Measurements from ENCODE around the gene PTGER2. TPM values are rescaled to one million over a fixed set of nuclear protein-coding genes. Genes with fewer than 3 reads are reported as not detected.

PTGER2 gene
- total RNA-seq, 1 donor from 2014 or later: 1.6 TPM

DNA sequence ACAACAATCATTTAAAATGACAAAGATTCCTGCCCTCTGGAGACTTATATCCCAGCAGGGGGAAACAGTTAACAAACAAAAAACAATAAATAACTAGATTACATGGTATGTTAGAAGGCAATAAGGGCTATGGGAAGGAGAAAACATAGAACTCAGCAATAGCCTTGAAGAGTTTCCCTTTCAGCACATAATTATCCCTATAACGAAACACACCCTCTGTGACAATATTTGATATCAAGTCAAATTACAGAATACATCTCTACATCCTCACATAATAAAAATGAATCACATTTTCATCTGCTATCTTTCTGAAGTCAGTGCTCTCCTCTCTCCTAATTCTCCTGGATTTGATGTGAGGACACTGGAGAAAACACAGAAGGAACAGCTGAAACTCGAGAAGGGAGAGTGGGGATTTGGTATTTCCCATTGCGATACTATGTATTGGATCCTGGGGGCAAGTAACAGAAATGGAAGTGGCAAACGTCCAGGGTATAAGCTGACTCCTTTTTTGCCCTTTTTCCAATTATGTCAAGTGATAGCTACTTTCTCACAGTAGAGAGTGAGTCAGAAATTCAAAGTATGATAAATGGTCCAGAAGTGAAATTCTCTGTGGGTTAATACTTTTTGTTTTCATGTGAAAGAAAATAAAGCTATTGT lies 9.7 kb upstream of the PTGER2 start:
- no peaks in the 10 kb centered on the region for H3K36me3 ChIP-seq (ENCODE audit: control insufficient read depth in 3 of 3, insufficient read depth in 3 of 3, low read length in 3 of 3)
- H3K27me3 ChIP-seq (ENCODE audit: control insufficient read depth in 3 of 3, insufficient read depth in 3 of 3, low read length in 3 of 3): no peaks in the 10 kb centered on the region
- no peaks in the 10 kb centered on the region for H3K4me1 ChIP-seq (ENCODE audit: control insufficient read depth in 3 of 3, insufficient read depth in 3 of 3, low read length in 3 of 3)
- H3K4me3 ChIP-seq (ENCODE audit: low read length in 3 of 3): no peak overlapping the region
- H3K9ac ChIP-seq (ENCODE audit: low read depth in 1 of 3, low read length in 3 of 3): no peak overlapping the region
- no peaks in the 10 kb centered on the region for H3K9me3 ChIP-seq (ENCODE audit: control insufficient read depth in 3 of 3, low read length in 3 of 3)
- no peak overlapping the region for H3K27ac ChIP-seq (ENCODE audit: low read depth, low read length)

DNA sequence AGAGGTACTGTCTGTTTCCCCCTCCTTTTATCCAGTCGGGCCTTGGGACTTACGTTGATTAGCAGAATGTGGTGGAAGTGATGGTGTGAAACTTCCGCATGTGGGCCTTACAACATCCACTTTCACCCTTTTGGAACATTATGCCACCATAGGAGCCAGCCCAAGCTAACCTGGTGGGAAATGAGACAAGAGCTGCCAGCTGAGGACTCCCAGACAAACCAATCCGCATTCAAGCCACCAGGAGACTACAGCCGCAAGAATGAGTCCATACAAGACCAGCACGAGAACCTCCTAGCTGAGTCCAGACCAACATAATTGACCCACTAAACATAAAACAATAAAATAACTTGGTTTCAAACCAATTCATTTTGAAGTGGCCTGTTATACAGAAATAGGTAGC lies 9.1 kb upstream of the PTGER2 start:
- Histone ChIP-seq H3K9me3 (ENCODE audit: control insufficient read depth in 3 of 3, low read length in 3 of 3) (no peaks in the 10 kb centered on the region), H3K4me3 (ENCODE audit: low read length in 3 of 3) (no peak overlapping the region), H3K27ac (ENCODE audit: low read depth, low read length) (no peak overlapping the region)

DNA sequence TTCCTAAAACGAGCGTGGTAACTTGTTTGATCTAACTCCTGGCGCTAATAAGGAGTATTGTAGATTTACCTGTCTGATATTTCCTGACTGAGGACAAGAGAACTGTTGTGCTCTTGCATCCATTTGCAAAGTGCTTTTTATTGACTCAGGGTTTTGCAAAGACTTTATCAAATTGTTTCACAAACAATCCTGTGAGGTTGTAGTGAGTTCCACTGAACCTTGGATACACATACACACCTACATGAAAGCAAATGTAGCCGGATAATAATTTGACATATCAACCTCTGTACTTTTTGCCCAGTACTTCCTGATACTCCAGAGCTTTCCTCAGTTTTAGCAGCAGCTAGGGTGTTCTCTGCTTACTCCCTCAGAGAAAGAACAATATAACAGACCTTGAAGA lies 6.7 kb upstream of the PTGER2 start:
- no peaks in the 10 kb centered on the region for H3K27me3 ChIP-seq (ENCODE audit: control insufficient read depth in 3 of 3, insufficient read depth in 3 of 3, low read length in 3 of 3)
- no peak overlapping the region for H3K27ac ChIP-seq (ENCODE audit: low read depth, low read length)
- no peak overlapping the region for H3K4me3 ChIP-seq (ENCODE audit: low read length in 3 of 3)
- H3K36me3 ChIP-seq (ENCODE audit: control insufficient read depth in 3 of 3, insufficient read depth in 3 of 3, low read length in 3 of 3): no peaks in the 10 kb centered on the region
- no peaks in the 10 kb centered on the region for H3K9me3 ChIP-seq (ENCODE audit: control insufficient read depth in 3 of 3, low read length in 3 of 3)
- H3K4me1 ChIP-seq (ENCODE audit: control insufficient read depth in 3 of 3, insufficient read depth in 3 of 3, low read length in 3 of 3): no peaks in the 10 kb centered on the region
- no peak overlapping the region for H3K9ac ChIP-seq (ENCODE audit: low read depth in 1 of 3, low read length in 3 of 3)

More for the DNA sequence above, 9.1 kb upstream of the PTGER2 start:
- Histone ChIP-seq H3K36me3 (ENCODE audit: control insufficient read depth in 3 of 3, insufficient read depth in 3 of 3, low read length in 3 of 3) (no peaks in the 10 kb centered on the region), H3K4me1 (ENCODE audit: control insufficient read depth in 3 of 3, insufficient read depth in 3 of 3, low read length in 3 of 3) (no peaks in the 10 kb centered on the region), H3K9ac (ENCODE audit: low read depth in 1 of 3, low read length in 3 of 3) (no peak overlapping the region), H3K27me3 (ENCODE audit: control insufficient read depth in 3 of 3, insufficient read depth in 3 of 3, low read length in 3 of 3) (no peaks in the 10 kb centered on the region)

DNA sequence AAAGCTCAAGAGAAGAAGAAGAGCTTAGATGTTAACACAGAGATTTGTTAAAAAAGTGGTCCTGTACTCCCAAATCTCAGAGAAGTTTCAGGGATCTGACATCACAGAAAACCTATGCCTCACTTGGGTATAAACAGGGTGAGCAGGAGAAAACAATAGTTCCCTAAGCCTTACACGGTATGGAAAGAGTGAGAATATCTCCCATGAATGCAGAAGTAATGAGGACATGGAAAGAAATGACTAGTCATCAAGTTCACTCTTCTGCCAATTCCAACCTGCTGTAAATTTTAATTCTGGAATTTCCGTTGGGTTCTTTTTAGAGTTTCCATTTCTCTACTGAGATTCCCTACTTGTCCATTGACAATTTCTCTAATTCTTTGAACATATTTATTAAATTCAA lies 6.2 kb upstream of the PTGER2 start:
- H3K9ac ChIP-seq (ENCODE audit: low read depth in 1 of 3, low read length in 3 of 3): no peak overlapping the region
- no peak overlapping the region for H3K27ac ChIP-seq (ENCODE audit: low read depth, low read length)
- H3K4me1 ChIP-seq (ENCODE audit: control insufficient read depth in 3 of 3, insufficient read depth in 3 of 3, low read length in 3 of 3): no peaks in the 10 kb centered on the region
- H3K27me3 ChIP-seq (ENCODE audit: control insufficient read depth in 3 of 3, insufficient read depth in 3 of 3, low read length in 3 of 3): peaks cover 0 to 2% (median 0%) of the 10 kb centered on the region in 3 donors
- no peaks in the 10 kb centered on the region for H3K36me3 ChIP-seq (ENCODE audit: control insufficient read depth in 3 of 3, insufficient read depth in 3 of 3, low read length in 3 of 3)
- no peaks in the 10 kb centered on the region for H3K9me3 ChIP-seq (ENCODE audit: control insufficient read depth in 3 of 3, low read length in 3 of 3)
- H3K4me3 ChIP-seq (ENCODE audit: low read length in 3 of 3): no peak overlapping the region

DNA sequence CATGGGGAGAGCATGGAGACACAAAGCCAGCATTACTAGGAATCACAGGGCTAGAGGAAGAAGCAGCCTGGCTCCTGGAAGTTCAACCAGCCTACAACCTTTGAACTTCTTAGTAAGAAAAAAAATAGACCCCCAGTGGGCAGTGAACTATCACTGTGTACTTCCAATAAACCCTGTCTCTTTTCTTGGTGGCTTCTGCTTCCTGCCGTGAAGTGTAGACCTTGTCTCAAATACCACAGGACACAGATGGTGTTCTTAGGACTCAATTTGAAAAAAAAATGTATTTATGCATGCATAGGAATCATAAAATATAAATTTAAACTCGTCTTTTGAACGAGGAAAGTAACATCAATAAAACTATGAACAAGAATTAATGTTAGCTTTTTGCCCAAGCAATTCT lies 3.6 kb upstream of the PTGER2 start:
- Histone ChIP-seq H3K4me1 (ENCODE audit: control insufficient read depth in 3 of 3, insufficient read depth in 3 of 3, low read length in 3 of 3) (peaks cover 11 to 15% (median 13%) of the 10 kb centered on the region in 3 donors), H3K36me3 (ENCODE audit: control insufficient read depth in 3 of 3, insufficient read depth in 3 of 3, low read length in 3 of 3) (no peaks in the 10 kb centered on the region), H3K9ac (ENCODE audit: low read depth in 1 of 3, low read length in 3 of 3) (no peak overlapping the region), H3K27me3 (ENCODE audit: control insufficient read depth in 3 of 3, insufficient read depth in 3 of 3, low read length in 3 of 3) (peaks cover 12 to 24% (median 22%) of the 10 kb centered on the region in 3 donors), H3K4me3 (ENCODE audit: low read length in 3 of 3) (no peak overlapping the region), H3K27ac (ENCODE audit: low read depth, low read length) (no peak overlapping the region), H3K9me3 (ENCODE audit: control insufficient read depth in 3 of 3, low read length in 3 of 3) (no peaks in the 10 kb centered on the region)

DNA sequence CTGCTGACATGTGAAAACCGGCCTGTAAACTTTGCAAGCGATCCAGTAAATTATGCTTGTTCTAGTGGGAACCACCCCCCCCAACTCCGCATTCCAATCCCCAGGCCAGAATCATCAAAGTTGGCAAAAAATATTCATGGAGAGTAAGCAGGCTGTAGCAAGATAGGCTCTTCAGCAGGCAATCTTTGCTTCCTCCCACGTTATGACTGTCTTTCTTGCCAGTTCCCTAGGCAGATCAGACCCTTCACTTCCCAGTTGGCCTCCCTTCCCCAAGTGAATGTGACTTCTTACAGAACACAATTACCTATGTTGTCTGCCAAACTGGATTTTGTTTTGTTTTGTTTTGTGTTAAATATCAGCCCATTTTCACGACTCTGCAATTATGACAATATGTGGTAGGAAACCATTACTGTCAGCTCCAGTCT lies 1.2 kb upstream of the PTGER2 start:
- Histone ChIP-seq H3K9ac (ENCODE audit: low read depth in 1 of 3, low read length in 3 of 3) (no peak overlapping the region), H3K36me3 (ENCODE audit: control insufficient read depth in 3 of 3, insufficient read depth in 3 of 3, low read length in 3 of 3) (no peaks in the 10 kb centered on the region), H3K27ac (ENCODE audit: low read depth, low read length) (no peak overlapping the region), H3K27me3 (ENCODE audit: control insufficient read depth in 3 of 3, insufficient read depth in 3 of 3, low read length in 3 of 3) (peaks cover 15 to 30% (median 25%) of the 10 kb centered on the region in 3 donors), H3K9me3 (ENCODE audit: control insufficient read depth in 3 of 3, low read length in 3 of 3) (no peaks in the 10 kb centered on the region), H3K4me1 (ENCODE audit: control insufficient read depth in 3 of 3, insufficient read depth in 3 of 3, low read length in 3 of 3) (peaks cover 11 to 15% (median 13%) of the 10 kb centered on the region in 3 donors), H3K4me3 (ENCODE audit: low read length in 3 of 3) (peak overlapping the region in 2 of 3 donors; percentile 69 to 79)

DNA sequence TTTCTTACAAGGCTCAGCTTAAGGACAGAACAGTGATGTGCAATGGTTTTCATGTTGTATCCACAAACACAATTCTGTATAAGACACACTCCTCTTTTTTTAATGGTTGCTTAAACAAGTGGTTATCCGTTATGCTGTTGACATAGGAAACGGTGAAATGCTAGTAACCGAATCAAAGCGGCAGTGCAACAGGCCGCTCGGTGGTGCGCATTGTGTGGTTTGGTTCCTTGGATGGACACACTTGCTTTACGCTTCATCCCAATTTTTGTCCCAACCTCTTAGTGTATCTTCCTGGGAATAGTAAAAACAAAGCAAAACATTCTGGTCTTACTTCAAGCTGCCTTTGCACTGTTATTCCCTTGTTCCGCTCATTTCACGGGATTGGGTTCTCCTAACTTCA lies 650 bp upstream of the PTGER2 start:
- H3K4me1 ChIP-seq (ENCODE audit: control insufficient read depth in 3 of 3, insufficient read depth in 3 of 3, low read length in 3 of 3): peaks cover 11 to 15% (median 13%) of the 10 kb centered on the region in 3 donors
- peak overlapping the region; percentile 15 for H3K27ac ChIP-seq (ENCODE audit: low read depth, low read length)
- no peaks in the 10 kb centered on the region for H3K9me3 ChIP-seq (ENCODE audit: control insufficient read depth in 3 of 3, low read length in 3 of 3)
- peak overlapping the region; percentile 69 to 79 (median 69) for H3K4me3 ChIP-seq (ENCODE audit: low read length in 3 of 3)
- H3K36me3 ChIP-seq (ENCODE audit: control insufficient read depth in 3 of 3, insufficient read depth in 3 of 3, low read length in 3 of 3): no peaks in the 10 kb centered on the region
- H3K27me3 ChIP-seq (ENCODE audit: control insufficient read depth in 3 of 3, insufficient read depth in 3 of 3, low read length in 3 of 3): peaks cover 15 to 30% (median 25%) of the 10 kb centered on the region in 3 donors
- H3K9ac ChIP-seq (ENCODE audit: low read depth in 1 of 3, low read length in 3 of 3): peak overlapping the region in 2 of 3 donors; percentile 33 to 59

DNA sequence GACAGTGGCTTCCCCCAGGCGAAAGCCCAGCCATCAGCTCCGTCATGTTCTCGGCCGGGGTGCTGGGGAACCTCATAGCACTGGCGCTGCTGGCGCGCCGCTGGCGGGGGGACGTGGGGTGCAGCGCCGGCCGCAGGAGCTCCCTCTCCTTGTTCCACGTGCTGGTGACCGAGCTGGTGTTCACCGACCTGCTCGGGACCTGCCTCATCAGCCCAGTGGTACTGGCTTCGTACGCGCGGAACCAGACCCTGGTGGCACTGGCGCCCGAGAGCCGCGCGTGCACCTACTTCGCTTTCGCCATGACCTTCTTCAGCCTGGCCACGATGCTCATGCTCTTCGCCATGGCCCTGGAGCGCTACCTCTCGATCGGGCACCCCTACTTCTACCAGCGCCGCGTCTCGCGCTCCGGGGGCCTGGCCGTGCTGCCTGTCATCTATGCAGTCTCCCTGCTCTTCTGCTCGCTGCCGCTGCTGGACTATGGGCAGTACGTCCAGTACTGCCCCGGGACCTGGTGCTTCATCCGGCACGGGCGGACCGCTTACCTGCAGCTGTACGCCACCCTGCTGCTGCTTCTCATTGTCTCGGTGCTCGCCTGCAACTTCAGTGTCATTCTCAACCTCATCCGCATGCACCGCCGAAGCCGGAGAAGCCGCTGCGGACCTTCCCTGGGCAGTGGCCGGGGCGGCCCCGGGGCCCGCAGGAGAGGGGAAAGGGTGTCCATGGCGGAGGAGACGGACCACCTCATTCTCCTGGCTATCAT lies 663 bp downstream of the PTGER2 start:
- Histone ChIP-seq H3K9ac (ENCODE audit: low read depth in 1 of 3, low read length in 3 of 3) (peak overlapping the region; percentile 21 to 60 (median 58)), H3K4me3 (ENCODE audit: low read length in 3 of 3) (peak overlapping the region; percentile 69 to 78 (median 69)), H3K4me1 (ENCODE audit: control insufficient read depth in 3 of 3, insufficient read depth in 3 of 3, low read length in 3 of 3) (peaks cover 11 to 15% (median 13%) of the 10 kb centered on the region in 3 donors), H3K27me3 (ENCODE audit: control insufficient read depth in 3 of 3, insufficient read depth in 3 of 3, low read length in 3 of 3) (peaks cover 15 to 30% (median 25%) of the 10 kb centered on the region in 3 donors), H3K36me3 (ENCODE audit: control insufficient read depth in 3 of 3, insufficient read depth in 3 of 3, low read length in 3 of 3) (no peaks in the 10 kb centered on the region), H3K9me3 (ENCODE audit: control insufficient read depth in 3 of 3, low read length in 3 of 3) (no peaks in the 10 kb centered on the region), H3K27ac (ENCODE audit: low read depth, low read length) (peak overlapping the region; percentile 38)

DNA sequence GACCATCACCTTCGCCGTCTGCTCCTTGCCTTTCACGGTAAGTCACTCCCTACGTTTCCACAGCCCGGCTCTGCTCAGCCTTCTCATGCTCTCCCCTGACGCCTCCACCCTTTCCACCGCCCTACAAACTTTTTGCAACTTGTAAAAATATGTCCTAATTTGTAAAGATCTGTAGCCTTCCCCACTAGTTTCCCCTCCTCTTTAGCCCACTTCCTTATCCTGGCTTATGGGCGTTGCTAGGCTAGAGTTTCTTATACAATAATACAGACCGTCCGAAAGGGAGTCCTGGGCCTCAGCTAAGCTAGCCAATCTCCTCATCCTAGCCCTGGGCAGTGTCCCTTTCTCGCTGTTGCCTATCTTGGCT lies 1.2 kb downstream of the PTGER2 start:
- peaks cover 15 to 30% (median 25%) of the 10 kb centered on the region in 3 donors for H3K27me3 ChIP-seq (ENCODE audit: control insufficient read depth in 3 of 3, insufficient read depth in 3 of 3, low read length in 3 of 3)
- H3K9me3 ChIP-seq (ENCODE audit: control insufficient read depth in 3 of 3, low read length in 3 of 3): no peaks in the 10 kb centered on the region
- no peaks in the 10 kb centered on the region for H3K36me3 ChIP-seq (ENCODE audit: control insufficient read depth in 3 of 3, insufficient read depth in 3 of 3, low read length in 3 of 3)
- peaks cover 11 to 15% (median 13%) of the 10 kb centered on the region in 3 donors for H3K4me1 ChIP-seq (ENCODE audit: control insufficient read depth in 3 of 3, insufficient read depth in 3 of 3, low read length in 3 of 3)
- peak overlapping the region; percentile 69 to 78 (median 69) for H3K4me3 ChIP-seq (ENCODE audit: low read length in 3 of 3)
- H3K9ac ChIP-seq (ENCODE audit: low read depth in 1 of 3, low read length in 3 of 3): peak overlapping the region in 1 of 3 donors; percentile 58
- H3K27ac ChIP-seq (ENCODE audit: low read depth, low read length): no peak overlapping the region

DNA sequence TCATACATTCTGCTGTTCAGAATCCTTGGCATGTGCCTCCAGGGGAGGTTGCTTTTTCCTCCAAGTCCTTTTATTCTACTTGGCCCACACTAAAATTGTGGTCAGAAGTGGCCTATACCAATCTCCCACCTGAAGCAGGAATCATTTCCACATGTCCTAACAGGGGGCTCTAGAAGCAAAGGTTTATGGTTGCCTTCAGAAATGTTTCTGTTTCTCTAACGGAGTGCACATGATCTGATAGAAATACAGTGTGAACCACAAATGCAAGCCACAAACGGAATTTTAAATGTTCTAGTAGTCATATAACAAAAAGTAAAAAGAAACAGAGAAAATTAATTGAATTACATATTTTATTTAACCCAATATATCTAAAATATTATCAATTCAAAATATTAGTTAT lies 4.0 kb downstream of the PTGER2 start:
- no peaks in the 10 kb centered on the region for H3K36me3 ChIP-seq (ENCODE audit: control insufficient read depth in 3 of 3, insufficient read depth in 3 of 3, low read length in 3 of 3)
- H3K4me3 ChIP-seq (ENCODE audit: low read length in 3 of 3): no peak overlapping the region
- H3K4me1 ChIP-seq (ENCODE audit: control insufficient read depth in 3 of 3, insufficient read depth in 3 of 3, low read length in 3 of 3): peaks cover 11 to 15% (median 13%) of the 10 kb centered on the region in 3 donors
- no peaks in the 10 kb centered on the region for H3K9me3 ChIP-seq (ENCODE audit: control insufficient read depth in 3 of 3, low read length in 3 of 3)
- no peak overlapping the region for H3K9ac ChIP-seq (ENCODE audit: low read depth in 1 of 3, low read length in 3 of 3)
- no peak overlapping the region for H3K27ac ChIP-seq (ENCODE audit: low read depth, low read length)
- H3K27me3 ChIP-seq (ENCODE audit: control insufficient read depth in 3 of 3, insufficient read depth in 3 of 3, low read length in 3 of 3): peaks cover 15 to 30% (median 22%) of the 10 kb centered on the region in 3 donors
